Subcutaneous abdominal adipose tissue (tissue), 5 donors: ENCODE measurements around the gene ERBB4.

Source experiments
- H3K27ac ChIP-seq: one replicate; pipeline ENCODE4 v1.7.0; 2013; ENCODE audit warnings: low read depth, mild to moderate bottlenecking, inconsistent platforms, low read length, moderate library complexity
- H3K27me3 ChIP-seq, 5 donors: one replicate each; pipeline ENCODE4 v1.7.0; 2013; ENCODE audit warnings: low read length in 5 of 5, inconsistent platforms in 1 of 5; ENCODE audit not compliant: control insufficient read depth in 5 of 5, insufficient read depth in 4 of 5
- H3K36me3 ChIP-seq, 5 donors: one replicate each; pipeline ENCODE4 v1.7.0; 2013; ENCODE audit warnings: low read length in 5 of 5; ENCODE audit not compliant: control insufficient read depth in 5 of 5, insufficient read depth in 5 of 5
- H3K4me1 ChIP-seq, 5 donors: one replicate each; pipeline ENCODE4 v1.7.0; 2013; ENCODE audit warnings: low read length in 5 of 5, mild to moderate bottlenecking in 3 of 5, moderate library complexity in 1 of 5; ENCODE audit not compliant: control insufficient read depth in 5 of 5, insufficient read depth in 5 of 5
- H3K4me3 ChIP-seq, 5 donors: one replicate each; pipeline ENCODE4 v1.7.0; 2013; ENCODE audit warnings: low read length in 5 of 5, low read depth in 1 of 5
- H3K9ac ChIP-seq, 5 donors: one replicate each; pipeline ENCODE4 v1.7.0; 2013; ENCODE audit warnings: low read length in 5 of 5, mild to moderate bottlenecking in 4 of 5, moderate library complexity in 3 of 5
- H3K9me3 ChIP-seq, 5 donors: one replicate each; pipeline ENCODE4 v1.7.0; 2013; ENCODE audit warnings: low read length in 5 of 5; ENCODE audit not compliant: control insufficient read depth in 5 of 5
- donor health status: healthy.
- donor health status: healthy.
- donor health status: healthy.
- donor health status: healthy.
- donor health status: healthy.

ERBB4 gene

DNA sequence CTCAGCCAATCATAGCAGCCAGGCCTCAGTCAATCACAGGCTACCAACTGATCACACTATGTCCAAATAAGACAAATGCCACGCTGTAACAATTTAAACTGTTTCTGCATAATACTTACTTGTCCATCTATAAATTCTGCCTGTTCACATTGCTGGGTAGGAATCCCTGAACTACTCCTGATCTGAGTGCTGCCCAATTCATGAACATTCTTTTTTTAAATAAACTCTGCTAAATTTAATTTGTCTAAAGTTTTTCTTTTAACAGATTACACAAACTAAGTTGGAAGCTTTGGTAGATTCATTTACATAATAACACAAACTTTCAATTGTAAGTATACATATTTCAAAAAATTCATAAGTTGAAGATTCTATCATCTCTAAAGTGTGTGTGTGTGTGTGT, 583.0 kb downstream of the ERBB4 start:
- Histone ChIP-seq H3K9ac (no peak overlapping the region), H3K27me3 (no peaks in the 10 kb centered on the region), H3K36me3 (no peaks in the 10 kb centered on the region), H3K4me1 (no peaks in the 10 kb centered on the region), H3K27ac (no peak overlapping the region), H3K9me3 (peaks cover 0 to 14% (median 9%) of the 10 kb centered on the region in 5 donors), H3K4me3 (no peak overlapping the region)

DNA sequence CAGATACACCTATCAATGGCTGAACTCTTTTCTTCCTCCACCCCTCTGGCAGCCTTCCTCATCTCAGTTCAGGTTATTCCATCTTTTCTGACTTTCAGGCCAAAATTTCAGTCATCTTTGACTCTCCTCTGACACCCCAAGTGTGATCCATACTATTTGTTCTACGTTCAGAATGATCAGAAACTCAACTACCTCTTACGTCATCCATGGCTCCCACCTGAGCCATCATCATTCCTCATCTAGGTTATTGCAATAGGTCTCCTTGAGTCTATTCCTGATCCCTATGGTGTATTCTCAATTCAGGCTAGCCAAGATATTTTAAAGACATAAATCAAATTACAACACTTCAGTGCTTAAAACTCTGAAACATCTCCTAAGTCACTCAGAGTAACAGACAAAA, 589.7 kb downstream of the ERBB4 start:
- no peaks in the 10 kb centered on the region for H3K4me1 ChIP-seq
- H3K27ac ChIP-seq = no peak overlapping the region
- H3K9me3 ChIP-seq = peaks cover 0 to 17% (median 9%) of the 10 kb centered on the region in 5 donors
- H3K27me3 ChIP-seq = no peaks in the 10 kb centered on the region
- no peak overlapping the region for H3K9ac ChIP-seq
- H3K36me3 ChIP-seq = no peaks in the 10 kb centered on the region
- H3K4me3 ChIP-seq = no peak overlapping the region

DNA sequence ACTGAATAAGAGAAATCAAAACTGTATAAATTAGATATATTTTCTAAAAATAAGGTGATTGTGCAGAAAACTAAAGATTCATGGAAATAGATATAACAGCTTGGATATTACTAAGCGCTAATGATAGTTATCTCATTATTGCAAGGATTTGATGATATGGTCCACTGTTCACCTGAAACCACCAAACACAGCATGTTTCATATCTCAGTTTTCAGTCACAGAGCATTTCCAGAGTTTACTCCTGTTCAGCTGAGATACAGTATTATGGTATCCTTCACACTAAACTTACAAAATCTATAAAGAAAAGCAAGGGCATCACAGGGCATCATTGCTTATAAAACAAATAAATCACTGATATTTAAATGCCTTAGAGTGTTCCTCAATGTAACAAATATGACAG, 591.6 kb downstream of the ERBB4 start:
- Histone ChIP-seq H3K9ac (no peak overlapping the region), H3K4me1 (no peaks in the 10 kb centered on the region), H3K27ac (no peak overlapping the region), H3K27me3 (no peaks in the 10 kb centered on the region), H3K4me3 (no peak overlapping the region), H3K36me3 (no peaks in the 10 kb centered on the region), H3K9me3 (peaks cover 0 to 14% (median 9%) of the 10 kb centered on the region in 5 donors)

DNA sequence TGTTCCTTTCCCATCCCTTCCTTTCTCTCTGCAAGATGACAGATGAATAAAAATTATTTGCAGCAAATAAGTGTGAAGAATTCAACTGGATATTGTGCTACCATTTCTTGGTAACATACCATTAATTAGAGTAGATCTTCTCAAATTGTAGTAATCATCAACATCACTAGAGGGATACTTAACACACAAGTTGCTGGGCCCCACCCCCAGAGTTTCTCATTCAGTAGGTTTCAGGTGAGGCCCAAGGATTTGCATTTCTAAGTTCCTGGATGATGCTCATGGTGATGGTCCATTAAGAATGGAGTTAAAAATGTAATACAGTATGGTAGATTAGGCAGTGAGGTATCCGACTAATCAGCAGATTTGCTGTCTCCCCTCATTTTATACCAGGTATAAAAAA, 594.0 kb downstream of the ERBB4 start:
- no peak overlapping the region for H3K9ac ChIP-seq
- no peaks in the 10 kb centered on the region for H3K9me3 ChIP-seq
- H3K4me1 ChIP-seq = no peaks in the 10 kb centered on the region
- no peaks in the 10 kb centered on the region for H3K27me3 ChIP-seq
- no peaks in the 10 kb centered on the region for H3K36me3 ChIP-seq
- no peak overlapping the region for H3K4me3 ChIP-seq
- H3K27ac ChIP-seq = no peak overlapping the region

DNA sequence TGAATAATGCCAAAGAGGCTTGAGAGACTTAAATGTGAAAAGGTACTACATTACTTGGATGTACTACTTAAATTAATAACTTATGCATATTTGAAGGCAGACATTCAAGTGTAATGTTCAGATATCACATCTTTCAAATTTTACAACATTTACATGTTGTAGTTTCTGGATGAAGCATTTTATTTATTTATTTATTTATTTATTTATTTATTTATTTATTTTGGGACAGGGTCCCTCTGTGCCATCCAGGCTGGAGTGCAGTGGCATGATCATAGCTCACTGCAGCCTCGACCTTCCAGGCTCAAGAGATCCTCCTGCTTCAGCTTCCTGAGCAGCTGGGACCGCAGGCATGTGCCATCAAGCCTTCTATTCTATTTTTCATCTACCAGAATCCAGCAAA, 596.4 kb downstream of the ERBB4 start:
- Histone ChIP-seq H3K27me3 (no peaks in the 10 kb centered on the region), H3K4me1 (no peaks in the 10 kb centered on the region), H3K27ac (no peak overlapping the region), H3K9ac (no peak overlapping the region), H3K36me3 (no peaks in the 10 kb centered on the region), H3K9me3 (no peaks in the 10 kb centered on the region), H3K4me3 (no peak overlapping the region)

DNA sequence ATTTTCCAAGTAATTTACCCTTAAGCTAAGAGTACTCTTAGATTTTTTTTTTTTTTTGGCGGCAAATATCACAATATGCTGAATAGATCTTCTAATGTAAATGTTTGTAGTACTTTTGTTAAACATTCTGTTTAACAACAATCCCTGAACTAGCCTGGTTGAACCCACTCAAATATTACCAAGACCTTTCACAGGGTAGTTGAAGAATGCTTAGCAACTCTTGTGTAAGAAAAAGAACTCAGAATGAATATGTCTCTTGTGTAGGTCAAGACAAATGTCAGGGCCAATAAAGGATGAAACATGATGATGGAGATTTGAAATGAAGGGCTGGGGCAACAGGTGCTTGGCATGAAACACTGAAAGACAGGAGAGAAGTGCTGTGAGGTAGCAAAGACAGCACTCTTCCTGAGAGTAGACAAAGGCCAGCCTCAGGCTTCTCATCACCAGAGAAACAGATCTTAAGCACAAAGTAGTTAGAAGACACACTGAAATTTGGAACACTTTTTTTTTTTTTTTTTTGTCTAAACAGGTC, 597.3 kb downstream of the ERBB4 start:
- no peaks in the 10 kb centered on the region for H3K36me3 ChIP-seq
- no peaks in the 10 kb centered on the region for H3K27me3 ChIP-seq
- no peaks in the 10 kb centered on the region for H3K4me1 ChIP-seq
- H3K9me3 ChIP-seq = no peaks in the 10 kb centered on the region
- H3K27ac ChIP-seq = no peak overlapping the region
- no peak overlapping the region for H3K9ac ChIP-seq
- no peak overlapping the region for H3K4me3 ChIP-seq

DNA sequence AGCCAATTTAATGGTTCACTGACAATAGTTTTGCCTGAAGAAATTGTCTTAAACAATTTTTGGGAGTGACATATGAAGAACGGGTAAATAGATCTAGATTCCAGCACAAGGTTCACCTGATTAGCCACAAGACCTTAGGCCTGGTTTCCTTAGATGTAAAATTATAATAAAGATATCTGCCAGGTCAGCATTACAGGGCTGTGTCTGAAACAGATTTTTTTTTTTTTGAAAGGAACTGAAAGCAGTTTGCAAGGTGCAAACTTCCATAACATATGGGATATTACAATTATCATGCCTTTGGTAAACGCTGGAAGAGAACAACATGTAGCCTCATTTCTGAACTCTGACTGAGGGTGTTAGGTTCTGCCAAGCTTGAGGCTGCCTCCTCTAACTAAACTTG, 599.4 kb downstream of the ERBB4 start:
- Histone ChIP-seq H3K27ac (no peak overlapping the region), H3K9me3 (no peaks in the 10 kb centered on the region), H3K4me1 (no peaks in the 10 kb centered on the region), H3K9ac (no peak overlapping the region), H3K27me3 (no peaks in the 10 kb centered on the region), H3K4me3 (no peak overlapping the region), H3K36me3 (no peaks in the 10 kb centered on the region)

DNA sequence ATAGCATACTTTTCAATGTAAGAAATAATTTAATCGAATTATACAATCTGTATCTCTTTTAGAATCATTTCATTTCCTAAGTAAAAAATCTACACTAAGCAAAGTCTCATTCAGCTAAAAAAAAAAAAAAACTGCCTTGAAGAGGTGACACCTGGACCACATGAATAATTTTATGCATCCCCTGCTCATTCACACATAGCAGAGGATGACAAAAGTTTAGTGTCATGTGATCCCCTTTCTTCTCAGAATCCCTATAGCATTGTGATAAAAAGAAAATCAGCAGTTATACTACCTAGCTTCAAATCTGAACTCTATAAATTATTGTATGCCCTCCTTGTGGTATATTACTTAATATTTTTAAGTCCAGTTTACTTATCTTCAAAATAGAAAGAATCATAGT, 603.8 kb downstream of the ERBB4 start:
- Histone ChIP-seq H3K4me3 (no peak overlapping the region), H3K9me3 (no peaks in the 10 kb centered on the region), H3K4me1 (no peaks in the 10 kb centered on the region), H3K27me3 (no peaks in the 10 kb centered on the region), H3K36me3 (no peaks in the 10 kb centered on the region), H3K9ac (no peak overlapping the region), H3K27ac (no peak overlapping the region)

DNA sequence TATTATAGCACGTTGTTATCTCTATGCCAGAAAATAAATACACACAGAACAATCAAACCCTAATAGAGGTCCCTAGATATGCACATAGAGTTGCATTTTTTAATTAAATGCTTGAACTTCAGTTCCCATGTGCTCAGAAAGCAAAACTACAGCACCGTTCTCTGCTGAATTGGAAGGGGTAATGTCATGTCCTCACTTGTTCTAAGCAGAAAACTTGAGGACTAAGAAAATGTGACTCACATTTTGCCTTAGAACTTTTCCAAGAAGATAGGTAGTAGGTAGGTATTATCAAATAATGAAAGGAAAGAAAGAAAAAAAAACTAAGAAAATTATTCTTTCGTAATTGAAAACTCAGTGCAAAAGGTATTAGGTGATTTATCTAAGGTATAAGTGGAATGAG, 607.3 kb downstream of the ERBB4 start:
- Histone ChIP-seq H3K4me1 (no peaks in the 10 kb centered on the region), H3K4me3 (no peak overlapping the region), H3K9ac (no peak overlapping the region), H3K27me3 (no peaks in the 10 kb centered on the region), H3K36me3 (no peaks in the 10 kb centered on the region), H3K27ac (no peak overlapping the region), H3K9me3 (no peaks in the 10 kb centered on the region)

DNA sequence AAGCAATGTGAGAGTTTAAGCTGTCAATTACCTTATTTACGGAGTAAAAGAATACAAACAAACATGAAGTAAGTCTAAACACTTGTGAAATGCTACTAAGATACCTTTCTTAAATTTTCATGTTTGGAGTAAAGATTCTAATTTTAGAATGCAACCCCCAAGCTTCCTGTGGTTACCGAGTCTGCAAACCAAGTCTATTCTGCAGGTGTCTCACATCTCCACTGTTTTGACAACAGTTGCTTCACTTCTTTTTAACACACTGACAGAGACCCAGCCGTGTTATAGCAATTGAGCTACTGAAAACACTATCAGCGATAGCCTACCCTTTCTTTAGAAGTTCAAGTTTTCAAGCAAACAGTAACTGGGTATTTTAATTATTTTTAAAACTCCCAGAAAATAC, 608.3 kb downstream of the ERBB4 start:
- Histone ChIP-seq H3K36me3 (no peaks in the 10 kb centered on the region), H3K9ac (no peak overlapping the region), H3K4me1 (no peaks in the 10 kb centered on the region), H3K27me3 (no peaks in the 10 kb centered on the region), H3K9me3 (no peaks in the 10 kb centered on the region), H3K27ac (no peak overlapping the region), H3K4me3 (no peak overlapping the region)

DNA sequence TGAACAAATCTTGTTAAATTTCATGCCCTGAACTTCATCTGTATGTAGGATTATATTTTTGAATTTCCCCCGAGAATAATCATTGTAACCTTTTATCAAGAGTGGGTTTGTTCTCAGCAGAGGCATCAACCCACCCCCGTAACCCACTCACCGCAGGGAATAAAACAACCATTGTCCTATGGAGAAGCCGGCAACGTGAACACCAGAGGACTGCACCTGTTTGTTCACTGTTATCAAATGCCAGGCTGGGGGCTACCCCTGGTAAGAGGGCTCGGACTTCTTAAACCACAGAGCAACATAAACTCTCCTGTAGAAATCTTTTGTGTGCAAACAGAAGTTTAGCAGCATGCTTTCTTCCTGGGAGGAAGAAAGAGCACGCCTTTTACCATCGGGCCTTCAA, 610.4 kb downstream of the ERBB4 start:
- Histone ChIP-seq H3K36me3 (no peaks in the 10 kb centered on the region), H3K27me3 (no peaks in the 10 kb centered on the region), H3K9ac (no peak overlapping the region), H3K4me3 (no peak overlapping the region), H3K27ac (no peak overlapping the region), H3K9me3 (no peaks in the 10 kb centered on the region), H3K4me1 (no peaks in the 10 kb centered on the region)
